ENCODE measurements around the gene ITGA6.

Gene ITGA6

GRCh38 chr2:172420216-172420615 is 7.2 kb upstream of the ITGA6 start:
- no peak for DNase-seq

DNA sequence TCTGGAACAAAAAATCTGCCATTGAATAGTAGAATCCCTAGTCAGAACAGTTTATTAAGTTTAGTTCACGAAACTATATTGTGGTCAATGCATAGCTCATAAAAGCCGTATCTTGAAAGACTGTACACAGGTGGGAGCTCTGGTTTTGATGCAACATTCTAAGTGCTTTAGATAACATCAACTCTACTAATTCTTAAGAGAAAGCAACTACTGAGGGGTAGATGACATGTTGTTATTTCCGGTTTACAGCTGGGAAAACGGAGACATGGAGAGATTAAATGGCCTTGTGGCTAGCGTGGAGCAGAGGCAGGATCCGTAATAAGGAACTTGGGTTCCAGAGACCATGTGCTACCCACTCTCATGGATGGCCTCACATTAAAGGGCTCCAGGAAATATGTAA is 4.2 kb upstream of the ITGA6 start:
- DNase-seq, result no peak

GRCh38 chr2:172425336-172425735 is 2.0 kb upstream of the ITGA6 start:
- no peak for DNase-seq

GRCh38 chr2:172426635-172427255 is 641 bp upstream of the ITGA6 start:
- DNase-seq, result no peak

DNA sequence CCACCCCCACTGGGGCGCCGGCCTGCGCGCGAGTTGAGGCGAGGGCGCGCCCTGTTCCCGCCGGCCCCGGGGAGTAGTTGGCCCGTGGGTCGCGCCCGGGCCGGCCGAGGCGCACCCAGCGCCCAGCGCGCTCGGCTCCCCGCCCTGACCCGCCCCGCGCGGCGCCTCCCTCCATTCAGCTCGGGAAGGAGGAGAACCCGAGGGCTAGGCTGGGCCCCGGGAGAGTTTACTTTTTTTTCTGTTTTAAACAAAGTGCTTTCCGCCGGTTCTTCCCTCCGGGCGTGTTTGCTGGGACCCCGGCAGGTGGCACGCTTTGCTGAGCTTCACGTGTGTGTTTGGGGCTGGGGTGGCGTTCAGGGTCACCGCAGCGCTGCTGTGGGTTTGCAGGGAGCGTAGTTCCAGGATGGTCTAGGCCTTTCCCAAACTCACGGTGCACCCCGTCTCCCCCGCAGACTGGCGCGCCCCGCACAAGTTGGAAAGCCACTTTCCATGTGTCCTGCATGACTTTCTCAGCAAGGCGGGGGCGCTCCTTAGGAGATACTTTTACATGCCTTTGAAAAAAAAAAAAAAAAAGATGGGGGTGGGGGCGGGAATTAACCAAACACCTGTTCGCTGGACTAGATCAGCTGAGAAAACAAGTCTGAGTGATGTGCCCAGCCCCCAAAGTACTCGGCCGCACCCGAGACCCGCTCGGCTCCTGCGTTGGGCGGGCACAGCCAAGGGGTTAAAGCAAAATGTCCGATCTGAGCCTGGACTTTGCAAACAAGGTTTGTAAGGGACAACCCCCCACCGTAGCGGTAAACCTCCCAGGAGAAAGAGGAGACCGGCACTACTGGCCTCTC is 825 bp downstream of the ITGA6 start:
- DNase-seq, result peak; percentile 64

DNA sequence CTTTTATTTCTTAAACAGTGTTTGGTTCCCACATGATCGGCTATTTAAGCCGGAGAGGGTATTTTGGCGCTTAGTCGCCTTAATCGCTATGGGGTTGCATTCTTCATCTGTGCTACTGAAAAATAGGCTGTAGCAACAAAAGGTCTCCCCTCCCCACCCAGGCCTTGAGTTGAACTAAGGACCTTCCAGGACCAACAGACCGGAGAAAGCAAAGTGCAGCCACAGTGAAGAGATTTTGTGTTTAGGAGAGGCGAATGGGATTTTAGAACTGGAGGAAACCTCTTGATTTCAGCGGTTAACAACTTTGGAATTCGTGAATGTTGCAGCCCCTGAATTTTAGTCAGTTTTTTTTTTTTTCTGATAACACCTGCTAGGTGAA is 1.4 kb downstream of the ITGA6 start:
- DNase-seq, result no peak

DNA sequence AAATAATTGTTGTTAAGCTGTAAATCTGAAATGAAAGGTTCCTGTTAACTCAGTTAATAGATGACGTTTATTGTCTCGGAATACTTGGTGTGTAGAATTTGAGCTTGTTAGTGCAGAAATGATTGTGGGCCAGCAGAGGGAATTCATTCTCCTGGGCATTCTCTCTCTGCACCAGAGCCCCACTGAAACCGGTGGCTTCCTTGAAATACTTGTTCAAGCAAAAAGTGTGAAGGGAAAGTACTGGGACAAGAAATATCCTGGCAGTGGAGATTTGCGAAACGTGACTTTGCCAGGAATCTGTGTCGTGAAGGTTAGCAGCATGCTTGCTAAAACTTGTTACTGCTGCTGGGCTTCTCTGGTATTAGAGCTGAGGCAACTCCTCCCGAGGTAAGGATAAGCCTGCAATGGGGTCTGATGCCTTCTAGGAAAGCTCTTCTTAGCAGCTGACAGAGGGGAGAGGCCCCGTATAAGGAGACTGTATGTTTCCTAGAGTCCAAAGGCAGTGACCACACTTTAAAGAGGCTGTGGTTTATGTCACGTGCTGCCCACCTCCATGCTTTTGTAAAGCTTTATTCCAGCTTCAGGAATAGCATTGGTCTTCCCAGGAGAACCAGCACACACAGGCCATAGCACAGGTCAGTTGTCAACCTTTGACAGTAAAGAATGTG is 2.0 kb downstream of the ITGA6 start:
- no peak for DNase-seq

DNA sequence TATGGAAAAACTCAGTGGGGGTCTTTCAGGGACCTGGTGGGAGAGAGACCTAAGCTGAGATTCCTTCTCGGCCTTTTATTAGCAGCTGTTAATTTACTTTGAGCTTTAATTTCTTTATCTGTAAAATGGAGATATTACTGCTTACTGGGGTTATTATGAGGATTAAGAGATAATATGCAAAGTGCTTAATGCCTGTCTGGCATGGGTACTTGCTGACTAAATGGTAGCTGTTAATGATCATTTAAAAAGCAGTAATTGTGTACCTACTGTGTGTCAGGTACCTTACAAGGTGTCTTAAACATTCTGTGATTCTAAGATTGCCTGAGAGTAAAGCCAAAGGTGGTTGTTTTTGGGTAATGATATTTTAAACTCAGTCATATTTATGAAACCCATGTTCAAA is 2.6 kb downstream of the ITGA6 start:
- no peak for DNase-seq

DNA sequence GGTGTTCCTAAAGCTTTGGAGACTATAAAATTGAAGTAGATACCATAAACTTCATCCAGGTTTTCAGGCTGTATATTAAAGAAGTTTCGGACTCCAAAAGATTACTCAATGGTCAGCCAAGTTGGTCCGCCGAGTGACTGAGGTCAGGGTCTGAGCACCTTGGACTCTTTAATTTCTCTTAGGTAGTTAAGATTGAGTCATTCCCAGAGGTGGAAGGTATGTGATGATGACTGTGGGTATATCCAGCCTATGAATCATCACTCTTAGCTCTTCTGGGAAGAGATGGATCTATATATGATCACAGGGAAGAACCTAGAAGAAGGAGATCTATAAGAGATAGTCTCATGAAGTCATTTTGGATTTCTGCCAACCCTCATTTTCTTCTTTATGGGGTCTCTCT is 3.3 kb downstream of the ITGA6 start:
- no peak for DNase-seq

DNA sequence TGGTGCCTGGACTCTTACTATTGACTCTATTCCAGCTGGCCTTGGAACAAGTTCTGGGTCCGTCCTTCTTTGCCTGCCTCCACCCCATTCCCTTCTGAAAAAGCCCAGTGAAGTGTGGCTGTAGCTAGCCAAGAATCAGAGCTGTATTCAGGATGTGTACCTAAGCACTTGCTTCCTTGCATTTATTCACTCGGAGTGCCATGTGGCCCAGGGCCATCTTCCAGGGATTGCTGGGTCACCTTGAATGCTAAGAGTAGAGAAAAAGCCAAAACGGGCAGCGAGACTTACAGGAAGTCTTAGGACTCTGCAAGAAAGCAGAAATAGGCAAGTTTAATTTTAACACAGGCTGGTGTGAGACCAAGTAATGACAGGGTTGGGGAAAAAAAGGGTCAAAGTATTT is 4.1 kb downstream of the ITGA6 start:
- no peak for DNase-seq

GRCh38 chr2:172431993-172432392 is 4.6 kb downstream of the ITGA6 start:
- no peak for DNase-seq

DNA sequence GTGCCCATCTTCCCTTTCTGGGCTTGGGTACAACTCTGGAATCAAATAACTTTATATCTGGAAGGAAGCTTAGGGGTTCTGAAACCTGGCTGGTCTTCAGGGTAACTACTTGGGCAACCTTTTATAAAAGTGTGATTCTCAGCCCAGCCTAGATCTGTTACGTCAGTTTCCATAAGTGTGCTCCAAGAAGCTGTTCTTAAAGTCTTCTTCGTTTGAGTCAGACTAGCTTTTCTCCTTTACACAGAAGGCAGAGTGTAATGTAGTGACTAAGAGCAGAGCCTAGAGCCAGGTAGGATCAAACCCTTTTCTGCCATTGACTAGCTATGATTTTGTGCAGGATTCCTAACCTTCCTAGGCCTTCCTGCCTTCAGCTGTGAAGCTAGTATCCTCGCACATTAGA is 5.8 kb downstream of the ITGA6 start:
- no peak for DNase-seq

GRCh38 chr2:172434821-172435605 is 7.6 kb downstream of the ITGA6 start:
- peak; percentile 37 for DNase-seq

DNA sequence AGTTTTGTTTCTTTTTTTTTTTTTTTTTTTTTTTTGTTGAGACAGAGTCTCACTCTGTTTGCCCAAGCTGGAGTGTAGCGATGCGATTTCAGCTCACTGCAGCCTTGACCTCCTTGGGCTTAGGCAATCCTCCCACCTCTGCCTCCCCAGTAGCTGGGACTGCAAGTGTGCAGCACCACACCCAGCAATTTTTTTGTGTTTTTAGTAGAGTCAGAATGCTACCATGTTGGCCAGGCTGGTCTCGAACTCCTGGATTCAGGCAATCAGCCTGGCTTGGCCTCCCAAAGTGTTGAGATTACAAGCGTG is 8.2 kb downstream of the ITGA6 start:
- no peak for DNase-seq

GRCh38 chr2:172436889-172437288 is 9.5 kb downstream of the ITGA6 start:
- DNase-seq, result no peak

- DNase-seq, result peak; percentile 31
These were observed 10.3 kb downstream of the ITGA6 start for GRCh38 chr2:172437419-172438341.

DNA sequence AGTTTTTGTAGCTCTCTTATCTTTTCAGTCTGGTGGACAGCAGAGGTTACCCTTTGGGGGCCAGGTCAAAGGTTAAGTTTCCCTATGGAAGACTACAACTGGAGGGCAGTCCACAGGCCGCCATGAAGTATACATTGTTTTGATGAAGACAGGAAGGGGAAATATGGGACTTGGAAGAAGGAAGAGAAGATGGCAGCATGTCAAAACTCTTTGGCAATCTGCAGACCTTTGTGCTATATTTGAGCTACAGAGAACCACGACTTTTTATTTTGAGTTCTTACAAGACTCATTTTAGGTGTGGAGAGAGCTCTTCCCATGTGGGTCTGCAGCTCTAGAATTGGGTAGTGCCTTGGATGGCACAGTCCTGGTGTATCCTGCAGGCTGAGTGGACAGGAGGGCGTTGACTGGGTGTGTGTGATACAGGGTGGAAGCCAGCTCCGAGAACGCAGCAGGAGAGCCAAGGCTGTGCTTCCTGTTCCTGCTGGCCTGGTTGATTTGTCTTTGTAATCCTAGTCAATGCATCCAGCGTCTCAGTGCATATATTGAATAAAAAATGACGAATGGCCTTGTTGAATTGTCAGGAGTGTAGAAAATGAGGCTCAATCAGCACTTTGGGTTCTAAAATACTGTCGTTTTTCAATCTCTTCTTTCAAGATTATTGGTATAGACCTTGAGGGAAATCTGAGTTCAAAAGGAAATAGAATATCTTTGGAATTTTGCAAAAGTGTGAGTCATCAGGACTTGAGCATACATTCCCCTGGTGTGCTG is 11.5 kb downstream of the ITGA6 start:
- no peak for DNase-seq

- no peak for DNase-seq
These were observed 12.1 kb downstream of the ITGA6 start for GRCh38 chr2:172439509-172439860.

- no peak for DNase-seq
These were observed 12.5 kb downstream of the ITGA6 start for GRCh38 chr2:172439911-172440310.

GRCh38 chr2:172440795-172441194 is 13.4 kb downstream of the ITGA6 start:
- no peak for DNase-seq

DNA sequence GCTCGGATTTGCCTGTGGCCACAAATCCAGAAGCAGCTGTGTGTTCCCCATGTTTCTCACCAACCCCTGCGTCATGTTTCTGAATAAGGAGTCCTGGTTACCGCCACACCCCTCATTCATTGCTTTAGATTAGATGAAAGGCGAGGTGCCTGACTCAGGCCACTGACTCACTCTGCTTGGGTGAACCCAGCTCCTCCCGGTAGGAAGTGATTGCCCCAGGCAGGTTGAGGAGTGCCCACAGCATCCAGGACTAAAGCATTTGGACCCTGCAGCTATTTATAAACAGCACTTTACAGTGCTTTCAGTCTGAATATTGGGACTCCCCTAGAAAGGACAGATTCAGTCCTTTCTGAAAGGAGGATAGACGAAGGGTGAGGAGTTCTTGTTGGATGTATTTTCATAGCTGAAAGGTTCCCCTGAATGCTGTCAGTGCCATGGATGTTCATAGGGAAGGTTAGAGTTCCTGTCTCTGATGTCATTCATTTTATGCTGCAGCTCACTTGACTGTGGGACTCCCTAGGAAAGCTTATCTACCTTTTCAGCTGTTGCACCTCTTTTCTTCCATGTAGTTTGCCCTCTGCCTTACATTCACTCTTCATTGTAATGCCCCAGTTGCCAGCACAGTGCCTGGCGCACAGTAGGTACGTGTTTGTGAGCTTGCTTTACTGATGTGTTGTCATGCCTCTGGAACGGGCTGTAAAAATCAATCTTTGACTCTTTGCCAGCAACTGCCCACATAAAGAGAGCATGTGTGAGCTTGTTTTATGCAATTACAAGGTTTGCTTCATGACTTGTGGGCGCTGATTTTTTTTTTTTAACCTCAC is 14.9 kb downstream of the ITGA6 start:
- DNase-seq, result peak; percentile 53

Measured in activated CD4-positive, alpha-beta T cell treated with anti-CD3 and anti-CD28 coated beads, Interleukin-2, amount 50 U/mL, for 1 hour (primary cell).